Activated CD8-positive, alpha-beta memory T cell treated with anti-CD3 and anti-CD28 coated beads, Interleukin-2, amount 50 U/mL, for 1 hour (primary cell): Measurements from ENCODE around the gene CCNJL.

Experiments
- DNase-seq: peaks from one replicate; pipeline ENCODE4 v3.0.0-alpha.2; 2020; ENCODE audit errors: extremely low read depth

CCNJL gene

DNA sequence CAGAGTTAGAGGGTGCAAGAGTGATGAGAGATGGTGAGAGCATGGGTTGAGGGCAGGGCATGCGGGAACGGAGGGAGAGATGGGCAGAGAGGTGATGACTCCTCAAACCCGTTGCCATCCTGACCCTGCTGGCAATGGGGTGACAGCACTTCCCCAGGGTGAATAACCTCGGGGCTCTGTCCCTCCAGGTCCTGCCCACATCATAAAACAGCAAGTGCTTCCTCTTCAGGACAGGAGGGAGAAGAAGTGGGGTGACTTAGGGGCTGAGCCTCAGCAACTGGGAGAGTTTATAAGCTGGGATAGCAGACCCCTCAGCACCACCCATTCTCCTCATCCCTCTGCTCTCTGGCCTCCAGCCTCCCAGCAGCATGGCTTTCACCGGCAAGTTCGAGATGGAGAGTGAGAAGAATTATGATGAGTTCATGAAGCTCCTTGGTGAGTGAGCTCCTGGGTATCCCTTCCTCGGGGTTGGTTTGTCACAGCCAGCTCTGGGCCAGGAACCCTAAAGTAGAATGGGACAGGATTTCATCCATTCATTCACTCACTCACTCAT is 83.1 kb downstream of the CCNJL start, which contains the start of gene FABP6:
FABP6 (plus strand) TSS at position 317 of the 553 bp plus-strand sequence; CDS start at position 369, 52 bp downstream.
- DNase-seq, result no peak

DNA sequence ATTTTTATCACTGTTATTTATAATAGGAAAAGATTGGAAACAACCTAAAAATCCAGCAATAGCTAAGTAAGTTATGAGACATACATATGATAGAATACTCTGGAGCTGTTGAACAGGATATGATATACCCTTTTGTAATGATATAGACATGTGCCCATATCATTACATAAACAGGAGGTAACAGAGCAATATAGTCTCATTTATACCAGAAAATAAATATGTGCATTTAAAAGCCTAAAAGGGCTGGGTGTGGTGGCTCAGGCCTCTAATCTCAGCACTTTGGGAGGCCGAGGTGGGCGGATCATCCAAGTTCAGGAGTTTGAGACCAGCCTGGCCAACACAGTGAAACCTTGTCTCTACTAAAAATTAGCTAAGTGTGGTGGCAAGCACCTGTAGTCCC is 85.4 kb downstream of the CCNJL start:
- no peak for DNase-seq

DNA sequence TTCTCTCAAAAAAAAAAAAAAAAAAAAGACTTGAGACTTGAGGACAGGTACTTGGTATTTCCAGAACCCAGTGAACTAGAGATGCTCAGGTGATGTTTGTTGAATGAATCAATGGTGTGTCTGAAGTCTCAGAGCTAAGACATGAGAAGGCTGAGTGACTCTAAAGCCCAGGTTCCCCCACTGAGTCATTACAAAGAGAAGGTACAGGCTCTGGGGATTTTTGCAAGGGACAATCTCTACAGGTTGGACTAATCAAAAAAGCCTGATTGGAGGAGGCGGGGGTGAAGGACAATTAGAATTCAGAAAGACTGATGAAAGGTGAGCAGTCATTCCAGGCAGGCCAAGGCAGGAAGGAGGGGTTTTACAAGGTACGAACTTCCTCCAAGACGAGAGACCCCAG is 91.3 kb downstream of the CCNJL start:
- DNase-seq, result no peak

DNA sequence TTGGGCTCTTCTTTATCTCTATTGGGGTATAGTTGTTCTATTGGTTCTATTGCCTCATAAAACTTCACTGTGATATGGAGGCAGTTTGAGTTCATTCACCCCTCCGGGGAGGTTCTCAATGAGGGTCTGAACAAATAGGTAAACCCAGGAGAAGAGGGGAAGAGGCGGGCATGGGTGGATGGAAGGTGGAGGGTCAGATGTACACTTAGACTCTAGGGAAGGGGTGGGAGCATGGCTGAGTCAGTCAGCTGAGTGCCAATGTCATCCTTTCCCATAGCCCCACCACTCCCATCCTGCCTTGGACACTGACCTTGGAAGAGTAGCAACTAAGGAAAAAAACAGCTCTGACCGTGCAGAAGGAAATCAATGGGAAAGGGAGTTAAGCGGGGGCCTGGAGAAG is 93.0 kb downstream of the CCNJL start:
- DNase-seq, result no peak

DNA sequence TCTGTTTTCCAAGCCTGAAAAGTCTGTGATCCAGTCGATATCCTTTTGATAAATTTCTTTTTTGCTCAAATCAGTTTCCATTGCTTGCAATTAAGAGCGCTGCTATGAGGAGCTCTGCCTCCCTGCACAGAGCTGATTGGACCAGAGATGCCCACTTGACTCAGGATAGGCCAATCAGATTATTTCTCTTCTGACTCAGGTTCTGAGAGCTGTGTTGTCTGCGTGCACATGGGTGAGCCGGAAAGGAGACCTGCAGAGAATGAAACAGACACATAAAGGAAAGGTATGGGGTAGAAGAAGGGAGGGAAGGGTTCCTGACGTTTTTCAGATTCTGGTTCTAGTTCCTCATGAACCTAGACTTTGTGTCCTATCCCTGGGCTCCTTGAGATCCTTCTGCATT is 98.8 kb downstream of the CCNJL start:
- DNase-seq, result no peak

DNA sequence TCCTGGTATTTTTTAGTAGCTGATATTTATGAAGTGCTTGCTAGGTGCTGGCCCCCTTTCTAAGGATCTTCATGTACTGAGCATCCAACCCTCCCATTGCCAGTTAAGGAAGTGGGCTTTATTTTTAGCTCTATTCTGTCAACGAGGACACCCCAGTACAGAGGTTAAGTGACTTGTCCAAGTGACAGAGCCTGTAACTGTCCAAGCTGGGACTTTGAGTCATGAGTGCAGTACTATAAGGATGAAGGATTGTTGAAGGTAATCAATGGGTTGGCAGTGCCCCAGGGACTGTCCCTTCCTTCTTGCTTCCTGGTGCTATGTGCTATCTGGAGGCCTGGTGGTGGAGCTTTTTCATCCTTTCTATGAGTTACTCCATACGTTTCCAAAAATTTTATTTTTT is 101.0 kb downstream of the CCNJL start:
- no peak for DNase-seq

DNA sequence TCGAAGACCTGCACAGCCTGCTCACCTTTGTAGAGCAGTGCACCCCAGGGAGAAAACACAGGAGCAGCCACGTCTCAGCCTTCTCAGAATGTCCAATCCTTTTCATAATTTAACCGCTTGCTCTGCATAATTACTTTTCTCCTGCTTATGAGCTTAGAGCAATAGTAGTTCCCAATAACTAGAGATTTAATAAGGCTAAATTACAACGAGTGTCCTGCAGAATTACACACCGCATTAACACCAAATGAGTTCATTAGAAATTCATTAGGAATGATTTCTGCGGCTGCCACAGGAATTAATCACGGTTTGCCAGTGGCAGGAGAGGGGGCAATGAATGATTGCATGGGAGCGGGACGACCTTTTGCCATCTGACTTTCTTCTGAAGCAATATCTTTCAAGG is 101.8 kb downstream of the CCNJL start:
- no peak for DNase-seq

DNA sequence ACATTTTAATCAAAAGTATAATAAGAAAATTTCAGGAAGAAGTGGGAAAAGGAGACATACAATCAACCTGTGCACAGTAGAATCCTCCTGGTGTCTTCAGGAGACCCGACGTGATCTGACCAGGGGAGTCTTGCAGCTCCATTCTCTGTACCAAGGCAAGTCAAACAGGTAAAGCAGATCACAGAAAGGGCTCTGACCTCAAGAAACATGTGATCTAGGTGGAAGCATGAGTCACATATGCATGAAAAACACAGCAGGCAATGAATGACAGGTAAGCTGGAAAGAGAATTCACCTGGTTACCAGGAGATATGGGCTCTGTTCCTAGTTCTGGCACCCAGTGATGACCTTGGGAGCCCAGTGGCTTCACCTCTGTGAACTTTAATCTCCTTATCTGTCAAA is 102.4 kb downstream of the CCNJL start:
- no peak for DNase-seq

DNA sequence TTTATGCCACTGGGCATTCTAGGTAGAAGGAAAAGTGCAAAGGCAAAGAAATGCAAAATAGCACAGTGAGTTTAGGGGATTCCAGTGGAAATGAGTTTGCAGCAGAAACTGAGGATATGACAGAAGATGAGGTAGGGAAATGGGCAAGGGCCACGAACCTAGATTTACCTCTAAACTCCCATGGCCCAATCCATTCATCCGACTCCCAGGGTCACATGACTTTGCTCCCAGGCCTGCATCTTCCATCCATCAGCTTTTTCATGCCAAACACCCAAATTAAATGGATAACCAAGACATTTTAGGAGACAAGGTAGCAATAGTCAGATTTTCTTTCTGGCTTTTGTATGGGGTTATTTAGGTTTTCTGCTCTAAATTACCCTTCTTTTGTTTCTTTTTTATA is 105.3 kb downstream of the CCNJL start:
- no peak for DNase-seq
